Measurements from ENCODE around the gene RBM8A.

RBM8A gene

DNA sequence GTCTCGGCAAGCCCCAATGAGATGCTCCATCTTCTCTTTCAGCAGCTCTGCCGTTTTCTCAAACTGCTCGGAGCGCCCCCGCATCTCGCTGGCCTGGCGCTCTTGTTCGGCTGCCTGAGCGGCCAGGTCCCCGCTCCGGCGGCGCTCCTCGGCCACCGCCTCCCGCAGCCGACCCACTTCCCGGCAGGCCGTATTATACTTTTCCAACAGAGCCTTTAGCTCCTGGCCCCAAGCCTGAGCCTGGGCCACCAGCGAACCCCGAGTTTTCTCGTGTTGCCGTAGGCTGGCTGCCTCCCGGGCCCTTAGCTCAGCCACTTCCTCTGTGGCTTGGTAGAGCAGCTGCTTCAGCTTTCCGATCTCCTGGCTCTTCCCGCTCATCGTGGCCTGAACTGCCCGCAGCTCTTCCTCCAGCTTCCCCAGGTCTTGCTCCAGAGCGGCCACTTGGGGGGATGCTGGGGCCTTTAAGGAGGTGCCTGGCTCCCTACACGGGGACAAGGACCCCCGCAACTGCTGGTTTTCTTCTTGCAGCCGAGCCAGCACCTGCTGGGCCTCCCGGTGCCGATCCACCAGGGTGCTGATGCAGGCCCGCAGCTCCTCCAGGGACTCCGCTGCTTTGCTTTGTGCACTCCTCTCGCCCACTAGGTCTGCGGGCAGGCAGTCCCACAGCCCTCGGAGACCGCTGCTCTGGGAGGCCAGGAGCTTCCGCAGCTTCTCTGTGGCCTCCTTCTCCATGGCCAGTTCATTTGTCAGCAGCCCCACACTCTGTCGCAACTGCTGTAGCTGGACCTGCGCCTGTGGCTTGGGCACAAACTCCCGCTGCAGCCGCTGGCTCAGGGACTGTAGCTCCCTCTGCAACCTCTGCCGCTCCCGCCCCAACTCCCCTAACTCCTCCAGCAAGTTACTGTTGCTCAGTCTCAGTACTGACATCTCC lies 55.0 kb downstream of the RBM8A start:
- H3K4me3 ChIP-seq (replicated peaks; ENCODE audit: low read depth, low read length): peak overlapping the region; percentile 39
- peak; percentile 45 for DNase-seq (ENCODE audit: low read depth)
- TF ChIP-seq, protein P1, sequence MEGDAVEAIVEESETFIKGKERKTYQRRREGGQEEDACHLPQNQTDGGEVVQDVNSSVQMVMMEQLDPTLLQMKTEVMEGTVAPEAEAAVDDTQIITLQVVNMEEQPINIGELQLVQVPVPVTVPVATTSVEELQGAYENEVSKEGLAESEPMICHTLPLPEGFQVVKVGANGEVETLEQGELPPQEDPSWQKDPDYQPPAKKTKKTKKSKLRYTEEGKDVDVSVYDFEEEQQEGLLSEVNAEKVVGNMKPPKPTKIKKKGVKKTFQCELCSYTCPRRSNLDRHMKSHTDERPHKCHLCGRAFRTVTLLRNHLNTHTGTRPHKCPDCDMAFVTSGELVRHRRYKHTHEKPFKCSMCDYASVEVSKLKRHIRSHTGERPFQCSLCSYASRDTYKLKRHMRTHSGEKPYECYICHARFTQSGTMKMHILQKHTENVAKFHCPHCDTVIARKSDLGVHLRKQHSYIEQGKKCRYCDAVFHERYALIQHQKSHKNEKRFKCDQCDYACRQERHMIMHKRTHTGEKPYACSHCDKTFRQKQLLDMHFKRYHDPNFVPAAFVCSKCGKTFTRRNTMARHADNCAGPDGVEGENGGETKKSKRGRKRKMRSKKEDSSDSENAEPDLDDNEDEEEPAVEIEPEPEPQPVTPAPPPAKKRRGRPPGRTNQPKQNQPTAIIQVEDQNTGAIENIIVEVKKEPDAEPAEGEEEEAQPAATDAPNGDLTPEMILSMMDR (IDR thresholded peaks at IDR 0.05; ENCODE audit: low read length, missing control alignments): no peak

Data from fibroblast of pulmonary artery (primary cell).